GM18951 (cell line): ENCODE measurements around the gene PDE4D.

Source experiments
- POLR2A ChIP-seq: IDR thresholded peaks from 4 replicates; pipeline ENCODE4 v1.6.1; 2011; ENCODE audit warnings: mild to moderate bottlenecking; ENCODE audit not compliant: insufficient read length, insufficient read depth; ENCODE audit errors: extremely low read depth
- in situ Hi-C: fragments of 300-500 bp; cut with MboI; formaldehyde crosslinking; loops from one replicate; pipeline ENCODE4 v1.12.0; 2022; ENCODE audit warnings: low sequenced_read_pairs, mixed read lengths, inconsistent platforms; ENCODE audit not compliant: unreplicated experiment

The PDE4D gene

DNA sequence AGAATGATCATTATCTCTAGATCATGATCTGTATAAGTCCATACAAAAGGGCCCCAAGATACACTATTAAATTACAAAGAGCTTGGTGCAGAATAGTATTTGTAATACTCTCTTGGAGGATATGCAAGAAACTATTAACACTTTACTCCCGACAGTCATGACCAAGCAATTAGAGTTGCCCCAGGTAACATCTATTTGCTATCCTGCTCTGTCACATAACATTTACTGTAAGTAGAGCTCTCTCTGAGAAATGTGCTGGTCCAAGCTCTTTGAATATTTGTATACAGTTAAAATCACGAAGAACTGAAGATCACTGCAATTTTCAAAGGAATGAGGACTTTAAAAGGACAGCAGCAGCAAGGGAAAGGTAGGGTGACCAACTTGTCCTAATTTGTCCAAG lies 757.0 kb downstream of the PDE4D start:
- in situ Hi-C loops: no loop called here

DNA sequence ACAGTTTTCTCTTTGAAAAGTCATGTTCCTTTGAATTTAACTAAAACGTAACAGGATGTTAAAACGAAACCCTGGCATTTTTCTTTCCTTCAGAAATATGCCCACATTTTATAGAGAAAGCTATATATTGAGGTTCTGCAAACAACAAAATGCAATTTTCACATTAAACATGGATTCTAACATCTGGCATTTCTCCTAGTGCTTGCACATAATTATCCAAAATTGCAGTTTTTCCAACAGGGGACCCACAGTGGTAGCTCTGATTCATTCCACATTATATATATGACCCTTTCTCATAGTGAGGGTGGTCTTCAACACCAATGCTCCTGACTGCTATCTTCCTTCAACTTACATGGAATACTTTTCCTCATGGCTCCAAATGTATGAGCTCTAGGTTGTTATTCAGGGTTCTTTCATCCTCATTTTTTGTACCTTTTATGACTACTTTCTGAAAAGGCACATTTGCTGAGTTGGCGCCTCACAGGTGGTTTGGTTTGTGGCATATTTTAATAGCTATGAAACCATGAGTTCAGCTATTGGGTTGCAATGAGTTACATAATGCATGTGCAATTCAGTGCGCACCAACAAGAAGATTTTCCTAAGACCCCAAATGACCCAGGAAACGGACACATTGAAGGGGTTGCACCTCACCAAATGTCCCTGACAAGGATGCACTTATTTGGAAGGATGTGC lies 758.9 kb downstream of the PDE4D start:
- in situ Hi-C loops: no loop called here
- TF ChIP-seq POLR2A: no peak

More for the DNA sequence above, 757.0 kb downstream of the PDE4D start:
- TF ChIP-seq POLR2A: no peak

DNA sequence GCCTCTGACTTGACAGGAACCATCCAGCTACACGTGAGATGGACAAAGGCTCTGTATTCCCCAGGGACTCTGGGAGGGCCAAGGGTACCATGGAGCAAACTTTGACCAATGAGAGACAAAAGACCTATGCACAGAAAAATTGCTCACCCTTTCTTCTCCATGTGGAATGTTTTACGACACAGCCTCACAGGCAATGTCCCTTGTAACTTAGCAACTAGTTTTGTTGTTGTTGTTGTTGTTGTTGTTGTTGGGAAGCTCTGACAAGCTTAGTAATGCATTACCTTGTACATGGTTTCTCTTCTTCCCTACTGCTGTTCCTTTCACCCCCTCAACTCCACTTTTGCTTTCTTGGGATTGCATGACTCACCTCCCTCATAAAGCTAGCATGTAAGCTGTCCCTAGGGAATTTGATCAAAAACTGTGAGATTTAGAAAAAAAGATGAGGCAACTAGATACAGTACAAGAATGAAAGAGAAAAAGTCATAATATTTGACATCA lies 759.7 kb downstream of the PDE4D start:
- in situ Hi-C loops: no loop called here
- TF ChIP-seq POLR2A: no peak

DNA sequence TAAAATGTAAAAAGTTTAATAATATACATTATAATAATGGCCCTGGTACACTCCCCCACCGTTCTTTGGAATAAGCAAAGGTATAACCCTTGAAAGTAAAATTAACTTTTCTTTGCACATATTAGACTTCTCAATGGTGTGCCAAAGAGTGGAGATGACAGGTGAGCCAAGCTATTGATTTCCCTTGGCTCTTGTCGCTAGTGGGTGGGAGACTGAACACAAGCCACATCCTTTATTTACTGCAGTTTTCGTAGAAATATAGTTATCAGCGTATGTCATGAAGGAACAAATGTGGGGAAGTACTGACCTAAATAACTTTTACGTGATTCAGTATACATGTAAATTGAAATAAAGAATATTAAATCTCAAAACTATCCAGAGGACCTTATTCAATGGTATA lies 761.4 kb downstream of the PDE4D start:
- in situ Hi-C loops: no loop called here
- TF ChIP-seq POLR2A: no peak

DNA sequence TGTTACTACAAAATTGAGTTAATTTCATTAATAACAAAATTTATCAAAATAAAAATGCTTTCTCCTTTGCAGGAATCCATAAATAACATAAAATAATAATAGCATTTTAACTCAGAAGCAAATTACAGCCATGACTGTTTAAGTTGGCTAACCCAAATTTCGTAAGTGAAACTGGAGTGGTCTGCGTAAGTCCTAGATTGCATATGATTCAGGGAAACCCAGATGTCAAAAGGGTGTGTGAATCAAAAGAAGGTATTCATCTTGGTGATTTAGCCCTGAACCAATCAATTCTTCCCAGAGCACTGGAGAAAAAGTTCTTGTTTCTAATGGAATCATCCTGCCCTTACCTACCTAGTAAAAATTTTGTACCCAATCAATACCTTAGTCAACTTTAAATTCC lies 763.1 kb downstream of the PDE4D start:
- no peak for TF ChIP-seq POLR2A
- in situ Hi-C loops: no loop called here

DNA sequence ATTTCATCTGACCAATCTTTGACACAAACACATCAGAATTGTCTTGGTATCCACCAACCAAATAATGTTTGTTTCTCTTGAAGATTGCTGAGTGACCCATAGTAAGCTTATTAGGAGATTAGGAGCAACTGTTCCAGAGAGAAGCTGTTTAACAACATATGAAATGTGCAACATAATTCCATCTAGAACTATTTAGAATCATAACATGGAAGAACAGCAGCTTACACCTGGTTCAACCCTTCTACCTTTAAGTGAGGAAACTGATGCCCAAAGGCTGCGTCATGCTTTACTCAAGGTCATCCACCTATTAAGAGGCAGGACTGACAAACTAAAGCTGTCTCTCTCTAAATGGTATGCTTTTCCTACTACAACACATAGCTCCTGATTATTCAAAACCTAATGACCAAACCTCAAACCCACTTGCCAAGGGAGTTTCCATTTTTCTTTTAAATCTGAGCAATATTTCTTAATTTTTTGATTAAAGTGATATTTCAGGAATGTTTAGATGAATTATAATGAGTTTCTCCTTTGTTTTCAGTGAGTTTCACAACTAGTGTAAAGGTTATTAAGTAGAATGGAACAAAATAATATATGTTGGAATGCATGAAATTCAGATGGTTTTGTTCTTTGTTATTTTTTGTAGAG lies 764.8 kb downstream of the PDE4D start:
- in situ Hi-C loops: no loop called here
- TF ChIP-seq POLR2A: no peak

DNA sequence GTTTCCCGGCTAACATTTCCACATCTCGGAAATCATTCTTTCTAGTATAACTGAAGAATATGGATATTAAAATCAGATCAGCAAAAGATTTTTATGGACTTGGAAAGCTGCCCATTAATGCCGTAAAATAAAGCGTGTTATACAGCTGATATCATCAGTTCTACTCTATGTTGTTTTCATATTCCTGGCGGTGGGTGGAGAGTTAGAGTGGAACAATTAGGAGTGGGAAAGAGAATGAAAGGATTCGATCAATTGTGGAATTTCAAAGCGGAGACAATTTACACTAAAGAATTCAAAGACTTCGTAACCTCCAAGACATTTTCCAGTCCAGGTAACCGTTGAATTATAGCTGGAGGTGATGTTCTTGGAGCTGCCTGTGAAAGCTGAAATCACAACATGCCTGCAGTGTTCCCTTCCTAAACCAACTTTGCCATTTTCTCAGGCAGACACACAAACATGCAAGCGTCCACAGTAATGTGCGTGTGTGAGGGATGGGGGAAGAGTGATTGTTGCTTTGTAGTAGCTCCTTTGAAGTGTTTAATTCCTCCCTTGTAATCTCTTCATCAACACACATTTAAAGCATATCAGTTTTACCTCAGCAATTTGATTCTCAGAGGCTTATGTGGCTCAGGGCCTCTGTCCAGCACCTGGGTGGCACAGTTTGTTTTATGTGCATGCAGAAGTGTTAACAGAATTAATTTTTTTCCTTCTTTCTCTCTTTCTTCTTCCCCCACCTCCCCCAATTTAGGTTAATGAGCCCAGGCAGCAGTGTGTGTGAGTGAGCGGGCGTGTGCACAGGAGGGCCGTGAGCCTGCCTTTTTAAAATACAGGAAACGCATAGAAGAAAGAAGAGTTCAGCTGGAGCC lies 766.6 kb downstream of the PDE4D start:
- in situ Hi-C loops: no loop called here
- no peak for TF ChIP-seq POLR2A

DNA sequence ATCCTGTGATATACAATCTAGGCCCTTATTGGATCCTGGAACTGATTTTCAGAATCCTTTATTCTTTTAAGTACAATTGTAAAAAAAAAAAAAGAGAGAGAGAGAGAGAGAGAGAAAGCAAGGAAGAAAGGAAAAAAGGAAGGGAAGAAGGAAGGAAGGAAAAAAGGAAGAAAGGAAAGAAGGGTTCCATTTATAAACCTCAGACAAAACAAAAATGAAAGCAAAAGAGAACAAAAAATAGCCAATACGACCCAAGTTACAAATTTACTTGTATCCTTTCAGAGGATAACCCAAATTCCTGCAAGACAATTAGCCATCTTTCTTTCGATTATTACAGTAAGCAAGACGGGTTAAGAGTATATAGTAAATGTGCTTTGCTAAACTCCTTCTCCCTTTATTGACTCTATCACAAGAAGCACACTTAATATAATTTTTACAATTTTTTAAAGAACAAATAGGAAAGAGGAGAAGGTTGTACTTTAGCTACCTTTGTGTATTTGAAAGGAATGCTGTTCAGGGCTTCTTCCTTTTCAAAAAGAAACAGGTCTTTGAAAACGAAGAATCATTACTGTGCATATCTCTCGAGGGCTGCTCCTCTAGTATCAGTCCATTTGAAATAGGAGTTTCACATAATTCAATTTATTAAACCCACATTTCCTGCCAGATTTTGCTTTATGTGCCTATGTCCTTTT lies 767.4 kb downstream of the PDE4D start:
- TF ChIP-seq POLR2A: no peak
- in situ Hi-C loops: no loop called here

DNA sequence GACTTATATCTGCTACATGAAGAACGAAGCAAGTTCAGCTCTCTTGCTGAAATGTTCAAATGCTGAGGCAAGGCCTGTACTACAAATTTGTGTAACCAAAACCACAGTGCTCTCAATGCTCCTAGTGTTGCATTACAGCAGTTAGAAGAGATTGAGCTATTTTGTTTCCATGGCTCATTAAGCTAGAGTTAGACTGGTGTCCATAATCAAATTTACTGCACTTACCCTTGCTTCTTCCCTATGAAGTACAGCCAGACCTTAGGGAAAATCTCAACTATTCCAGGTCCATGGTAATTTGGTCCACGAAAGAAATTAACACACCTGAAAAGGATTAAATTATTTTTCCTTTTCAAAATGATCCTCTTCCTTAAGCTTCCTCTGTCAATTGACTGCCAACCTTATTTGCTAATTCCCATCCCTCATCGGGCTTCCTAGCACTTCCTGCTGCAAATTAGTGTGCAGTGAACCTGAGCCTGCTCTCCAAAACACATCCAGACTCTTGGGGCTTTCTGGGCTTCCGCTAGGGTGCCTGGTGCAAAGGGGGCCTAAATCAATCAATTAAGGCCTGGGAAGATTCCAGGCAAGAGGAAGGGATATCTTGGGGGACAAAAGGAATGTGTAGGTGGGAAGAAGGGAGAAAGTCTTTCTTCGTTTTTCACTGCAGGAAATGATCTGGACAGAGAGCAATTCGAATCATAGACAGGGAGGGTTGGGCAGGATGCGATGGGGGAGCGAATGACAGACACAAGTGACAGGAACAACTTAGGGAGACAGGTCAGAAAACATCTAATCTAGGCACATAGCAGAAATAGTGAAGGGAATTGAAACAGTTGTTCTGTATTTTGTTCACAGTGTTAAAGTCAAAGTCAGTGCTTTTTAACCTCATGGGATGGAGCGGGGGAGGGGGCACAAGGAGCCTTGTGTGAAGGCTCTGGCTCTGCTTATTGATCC lies 768.2 kb downstream of the PDE4D start:
- in situ Hi-C loops: no loop called here

DNA sequence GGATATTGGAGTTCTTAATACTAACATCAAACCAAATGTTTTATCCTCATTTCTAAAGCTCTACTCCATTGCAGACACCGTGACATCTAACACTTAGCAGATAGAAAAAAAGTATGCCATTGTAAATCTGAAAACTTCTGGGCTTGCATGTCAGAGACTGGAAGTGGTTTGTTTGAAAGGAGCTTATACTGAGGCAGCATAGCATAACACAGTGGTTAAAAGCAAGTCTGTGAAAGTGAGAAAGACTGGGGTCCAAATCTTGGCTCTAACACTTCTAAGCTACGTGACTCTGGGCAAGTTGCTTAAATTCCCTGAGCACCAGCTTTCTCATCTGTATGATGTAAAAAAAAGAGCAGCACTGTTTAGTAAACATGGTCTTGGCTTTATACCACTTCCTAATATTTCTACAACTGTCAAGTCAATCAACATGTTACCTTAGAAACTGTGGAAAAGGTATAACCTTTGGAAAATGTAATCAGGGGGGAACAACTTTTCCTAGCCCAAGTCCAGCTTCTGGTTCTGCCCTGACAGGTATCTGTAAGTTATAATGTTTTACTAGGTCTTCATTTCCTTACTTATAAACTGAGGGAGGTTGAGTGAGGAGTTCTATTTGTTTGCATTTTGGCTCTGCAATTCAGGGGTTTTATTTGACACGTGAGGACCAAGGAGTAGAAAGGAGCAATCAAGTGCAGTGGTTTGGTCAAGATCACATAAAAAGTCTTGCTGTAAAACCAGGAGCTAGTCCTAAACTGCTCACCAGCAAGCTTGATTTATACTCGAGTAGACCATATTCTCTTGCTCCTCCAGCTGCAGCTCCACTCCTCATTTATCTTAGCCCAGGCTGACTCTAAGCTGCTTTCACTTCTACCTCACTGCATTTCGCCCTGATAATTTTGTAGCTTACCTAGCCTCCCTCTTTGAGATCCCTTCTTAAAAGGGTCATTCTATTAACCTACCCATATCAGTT lies 769.6 kb downstream of the PDE4D start:
- no peak for TF ChIP-seq POLR2A
- in situ Hi-C loops: no loop called here

More for the DNA sequence above, 768.2 kb downstream of the PDE4D start:
- no peak for TF ChIP-seq POLR2A

DNA sequence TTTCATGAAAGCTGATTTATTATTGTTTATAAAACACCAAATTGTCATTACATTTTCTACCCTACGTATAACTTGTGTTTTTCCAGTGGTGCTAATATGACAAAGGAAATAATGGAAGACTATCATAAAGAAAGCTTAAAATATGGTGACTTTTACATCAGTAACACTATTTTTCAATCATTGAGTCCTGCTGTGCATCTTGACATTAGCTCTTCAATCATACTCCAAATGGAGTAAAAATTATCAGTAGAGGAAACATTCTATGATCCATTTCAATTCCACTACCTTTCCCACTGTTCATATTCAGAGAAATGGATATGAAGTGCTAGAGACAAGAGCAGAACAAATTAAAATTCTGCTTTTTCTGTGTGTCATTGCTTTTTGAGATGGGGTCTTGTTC lies 774.0 kb downstream of the PDE4D start:
- in situ Hi-C loops: no loop called here
- TF ChIP-seq POLR2A: no peak

DNA sequence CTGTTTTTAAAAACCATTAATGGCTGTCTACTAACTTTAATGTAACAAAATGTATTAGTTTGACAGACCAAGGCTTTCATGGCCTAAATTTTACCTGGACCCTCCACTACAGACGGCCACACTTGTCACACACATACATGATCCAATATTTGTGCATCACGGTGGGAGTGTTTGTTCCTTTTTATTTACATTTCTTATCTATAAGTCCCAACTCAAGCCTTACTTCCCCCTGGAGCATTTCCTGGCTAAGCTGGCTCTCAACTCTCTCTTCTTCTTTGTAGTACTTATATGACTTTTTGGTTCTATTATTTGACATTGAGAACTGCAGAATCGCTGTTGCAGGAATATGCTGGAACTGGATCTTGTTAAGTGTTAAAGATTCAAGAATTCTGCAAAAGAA lies 776.2 kb downstream of the PDE4D start:
- in situ Hi-C loops: no loop called here
- no peak for TF ChIP-seq POLR2A
